Stimulated activated CD4-positive, alpha-beta T cell treated with anti-CD3 and anti-CD28 coated beads, TNF-alpha, amount 100 ng/mL, for 24 hours (primary cell): ENCODE data around the gene THRA.

Source experiments
- DNase-seq, 3 experiments: peaks; one replicate each; pipeline ENCODE4 v3.0.0-alpha.2; 2020; ENCODE audit warnings: low read depth in 3 of 3

Gene THRA

GRCh38 chr17:40064971-40065768, 2.4 kb downstream of the THRA start:
- DNase-seq, result no peak

- no peak for DNase-seq
These were observed 3.2 kb downstream of the THRA start for GRCh38 chr17:40065769-40066510.

- no peak for DNase-seq
These were observed 4.9 kb downstream of the THRA start for GRCh38 chr17:40067710-40068109.

GRCh38 chr17:40068129-40068581, 5.4 kb downstream of the THRA start:
- no peak for DNase-seq

GRCh38 chr17:40068584-40068916, 5.8 kb downstream of the THRA start:
- no peak for DNase-seq

DNA sequence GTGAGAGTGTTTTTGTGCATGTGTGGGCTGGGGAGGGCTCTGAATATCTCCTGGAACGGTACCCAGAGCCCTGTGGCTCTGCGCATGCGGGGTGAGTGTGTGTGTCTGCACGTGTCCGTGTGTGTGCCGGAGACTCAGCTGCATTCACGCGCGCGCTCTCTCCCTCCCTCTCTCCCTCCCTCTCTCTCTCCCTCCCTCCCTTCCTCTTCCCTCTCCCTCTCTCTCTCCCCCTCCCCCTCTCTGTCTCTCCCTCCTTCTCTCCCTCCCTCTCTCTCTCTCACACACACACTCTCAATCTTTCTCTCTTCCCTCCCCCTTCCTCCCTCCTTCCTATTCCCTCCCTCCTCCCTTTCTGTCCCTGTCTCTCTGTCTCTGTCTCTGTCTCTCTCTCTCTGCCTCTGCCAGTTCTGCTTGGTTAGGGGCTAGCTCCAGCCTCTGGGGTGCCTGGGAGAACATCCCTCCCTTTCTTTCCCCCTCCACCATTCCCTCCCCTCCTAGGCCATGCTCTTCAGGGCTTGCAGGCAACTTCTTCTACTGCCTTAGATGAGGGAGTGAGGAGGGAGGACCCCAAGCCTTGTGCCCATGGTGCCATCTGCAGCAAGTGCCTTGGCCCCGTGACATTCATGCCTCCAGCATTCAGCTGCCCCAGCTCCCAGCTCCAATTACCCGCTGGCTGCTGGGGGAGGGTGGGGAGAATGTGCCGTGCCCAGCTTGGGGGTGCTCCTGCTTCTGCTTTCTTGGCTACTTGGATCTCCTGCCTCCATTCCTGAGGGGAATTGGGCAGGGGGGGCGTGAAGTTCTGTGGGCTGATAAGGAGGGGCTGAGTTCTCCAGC, 6.4 kb downstream of the THRA start:
- DNase-seq, result peak; percentile 68 to 81 (median 73)

GRCh38 chr17:40069751-40070708, 7.3 kb downstream of the THRA start:
- DNase-seq, result no peak

DNA sequence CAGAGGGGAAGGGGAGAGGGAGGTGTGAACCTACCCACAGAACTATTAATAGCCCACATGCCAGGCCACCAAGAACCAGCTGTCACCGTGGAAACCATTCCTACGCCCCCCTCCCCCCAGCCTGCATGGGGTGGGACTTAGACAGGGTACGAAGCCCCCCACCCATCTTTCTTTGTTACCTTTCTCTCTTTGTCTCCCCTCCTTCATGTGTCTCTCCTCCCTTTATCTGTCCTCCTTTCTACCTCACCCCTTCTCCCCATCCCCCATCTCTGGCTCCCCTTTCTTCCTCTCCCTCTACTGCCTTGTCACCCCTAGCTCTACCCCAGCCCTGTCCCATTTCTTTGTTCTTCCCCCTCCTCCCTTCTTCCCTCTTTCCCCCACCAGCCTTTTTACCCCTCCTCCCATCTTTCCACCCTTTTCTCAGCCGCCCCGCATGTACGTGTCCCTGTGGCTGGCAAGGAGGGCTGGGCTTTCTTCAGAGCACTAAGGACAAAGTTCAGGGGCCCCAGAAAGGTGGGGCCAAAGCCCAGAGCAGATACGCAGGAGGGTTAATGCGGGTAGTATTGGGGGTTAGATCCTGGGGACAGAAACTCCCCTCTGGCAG, 8.0 kb downstream of the THRA start:
- no peak for DNase-seq

- DNase-seq, result no peak
These were observed 8.7 kb downstream of the THRA start for GRCh38 chr17:40071313-40072039.

GRCh38 chr17:40072040-40072734, 9.4 kb downstream of the THRA start:
- DNase-seq, result no peak

DNA sequence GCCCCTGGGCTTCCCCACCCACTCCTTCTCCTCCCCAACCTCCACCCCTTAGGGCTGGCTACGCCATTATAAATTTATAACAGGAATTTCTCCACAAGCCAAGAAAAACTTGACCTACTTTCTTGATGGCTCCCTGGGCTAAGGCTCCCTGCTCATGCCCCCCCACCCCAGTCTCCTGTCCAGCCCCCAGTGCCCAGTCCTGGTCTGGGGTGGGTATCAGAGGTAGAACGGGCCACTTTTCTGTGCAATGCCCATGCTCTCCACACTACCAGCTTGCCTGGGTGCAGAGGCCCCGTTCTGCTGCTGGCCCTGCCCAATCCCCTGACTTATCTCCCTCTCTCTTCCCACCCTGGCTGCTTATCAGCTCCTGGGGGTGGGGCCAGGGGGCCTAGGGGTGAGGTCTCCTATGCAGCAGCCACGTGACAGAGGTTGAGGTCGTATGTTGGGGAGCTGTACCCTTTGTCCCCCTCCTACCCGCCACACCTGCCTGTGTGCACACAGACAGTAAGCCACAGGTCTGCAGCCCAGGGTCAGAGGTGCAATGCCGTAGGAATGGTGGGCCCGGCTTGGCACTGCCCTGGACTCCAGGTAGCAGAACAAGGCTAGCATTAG, 10.1 kb downstream of the THRA start:
- no peak for DNase-seq

DNA sequence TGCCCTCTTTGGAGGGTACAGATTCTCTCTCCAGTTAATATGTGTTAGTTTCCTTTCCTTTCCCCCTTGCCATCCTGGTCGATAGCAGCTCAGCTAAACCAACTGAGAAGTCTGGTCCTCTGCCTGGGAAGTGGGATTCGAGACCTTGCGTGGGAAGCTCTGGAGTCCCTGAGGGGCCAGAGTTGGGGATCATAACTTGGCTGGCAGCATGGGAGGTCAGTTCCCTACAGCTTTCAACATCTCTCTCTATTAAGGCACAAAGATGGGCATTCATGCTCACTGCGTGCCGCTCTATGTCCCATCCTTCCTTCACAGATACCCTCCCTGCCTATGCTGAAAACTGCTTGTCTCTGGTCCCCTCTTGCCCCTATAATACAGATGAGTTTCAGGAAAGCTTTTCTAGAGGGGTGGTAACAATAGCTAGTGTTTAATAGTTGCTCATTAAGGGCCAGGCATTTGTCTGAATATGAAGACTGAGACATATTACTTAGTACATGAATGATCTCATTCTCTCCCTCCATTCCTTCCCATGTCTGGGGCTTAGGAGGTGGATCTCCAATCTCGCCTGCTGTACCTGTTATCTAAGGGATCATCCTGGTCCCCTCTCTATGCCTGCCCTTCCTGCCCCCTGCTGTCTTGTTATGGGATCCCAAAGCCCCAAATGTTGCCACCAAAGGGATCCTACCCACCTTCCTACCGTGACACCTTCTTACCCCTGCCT, 10.8 kb downstream of the THRA start:
- DNase-seq, result no peak

DNA sequence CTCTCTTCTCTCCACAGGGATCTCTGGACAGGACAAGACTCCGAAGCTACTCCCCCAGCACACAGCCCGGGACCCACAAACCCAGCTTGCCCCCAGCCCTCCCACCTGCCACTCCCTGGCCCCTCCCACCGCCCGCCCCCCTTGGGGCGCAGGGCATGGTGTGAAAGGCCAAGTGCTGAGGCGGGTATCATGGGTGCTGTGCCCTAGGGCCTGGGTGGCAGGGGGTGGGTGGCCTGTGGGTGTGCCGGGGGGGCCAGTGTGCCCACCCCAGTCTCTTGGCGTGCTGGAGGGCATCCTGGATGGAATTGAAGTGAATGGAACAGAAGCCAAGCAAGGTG, 11.4 kb downstream of the THRA start:
- DNase-seq, result no peak

DNA sequence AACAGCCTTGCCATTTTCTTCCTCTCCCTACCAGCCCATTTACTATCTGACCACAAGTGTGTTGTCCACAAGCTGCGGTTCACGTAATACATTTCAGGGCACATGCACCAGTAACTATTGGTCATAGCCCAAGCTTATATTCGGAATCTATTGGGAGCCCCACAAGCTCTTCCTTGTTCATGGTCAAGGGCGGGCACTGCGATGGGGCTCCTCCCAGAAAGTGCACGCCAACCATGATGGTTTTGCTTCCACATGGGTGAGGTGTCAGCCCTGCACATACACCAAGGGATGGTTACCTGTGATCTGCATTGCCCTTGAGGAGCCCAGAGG, 12.1 kb downstream of the THRA start:
- no peak for DNase-seq

DNA sequence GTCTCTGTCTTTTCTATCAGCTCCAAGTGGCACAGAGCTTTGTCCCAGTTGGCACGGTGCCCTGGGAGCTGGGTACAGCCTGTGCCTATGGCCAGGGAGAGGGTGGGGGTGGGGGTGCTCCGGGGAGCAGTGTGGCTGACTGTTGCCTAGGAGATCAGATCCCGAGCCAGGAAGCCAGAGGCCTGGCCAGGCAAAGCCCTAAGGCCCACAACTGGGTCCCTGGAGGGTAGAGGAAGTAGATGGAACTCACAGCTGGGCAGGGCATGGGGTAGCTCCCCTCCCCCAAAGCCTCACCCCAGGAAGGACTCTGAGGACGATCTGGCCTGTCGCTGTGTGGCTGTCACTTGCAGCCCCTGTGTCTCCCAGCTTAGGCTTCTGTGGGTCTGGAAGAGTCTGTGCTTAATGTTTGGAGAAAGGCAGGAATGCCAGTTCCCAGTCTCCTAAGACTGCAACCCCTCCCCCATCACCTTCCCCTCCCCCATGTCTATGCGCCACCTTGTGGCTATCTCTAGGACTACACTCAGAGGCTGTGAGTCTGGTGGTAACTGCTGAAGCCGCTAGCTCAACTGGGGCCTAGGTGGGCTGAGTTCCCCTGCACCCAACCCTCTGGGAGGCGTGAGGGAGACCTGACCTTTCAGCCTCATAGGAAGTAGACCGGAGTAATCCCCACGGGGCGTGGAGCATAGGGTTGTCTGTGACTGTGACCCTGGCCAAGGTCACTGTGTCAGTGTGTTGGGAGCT, 12.6 kb downstream of the THRA start:
- DNase-seq, result peak; percentile 57 to 63 (median 61)

DNA sequence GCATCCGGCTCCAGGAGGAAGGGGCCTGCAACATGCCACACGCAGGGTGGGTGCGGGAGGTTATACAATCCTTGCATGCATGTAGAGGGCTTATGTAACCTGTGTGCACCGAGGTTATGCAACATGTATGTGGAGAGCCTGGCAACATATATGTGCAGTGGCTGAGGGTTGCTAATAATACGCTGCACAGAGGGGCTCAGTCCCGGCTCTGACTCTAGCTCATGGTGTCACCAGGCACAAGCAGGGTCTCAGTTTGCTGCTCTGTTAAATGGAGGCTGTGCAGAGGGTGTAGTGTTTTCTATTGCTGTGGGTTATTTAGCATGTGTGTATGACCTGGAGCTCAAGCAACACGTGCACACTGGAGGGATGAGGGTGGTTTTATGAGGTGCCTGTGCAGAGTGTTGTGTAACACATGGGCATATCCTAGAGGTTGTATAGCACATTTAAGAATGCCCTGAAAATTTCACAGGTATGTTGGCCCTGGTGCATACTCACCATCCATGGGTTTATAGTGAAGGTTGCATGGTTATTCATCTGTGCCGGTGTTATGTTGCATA, 13.3 kb downstream of the THRA start:
- DNase-seq, result no peak

DNA sequence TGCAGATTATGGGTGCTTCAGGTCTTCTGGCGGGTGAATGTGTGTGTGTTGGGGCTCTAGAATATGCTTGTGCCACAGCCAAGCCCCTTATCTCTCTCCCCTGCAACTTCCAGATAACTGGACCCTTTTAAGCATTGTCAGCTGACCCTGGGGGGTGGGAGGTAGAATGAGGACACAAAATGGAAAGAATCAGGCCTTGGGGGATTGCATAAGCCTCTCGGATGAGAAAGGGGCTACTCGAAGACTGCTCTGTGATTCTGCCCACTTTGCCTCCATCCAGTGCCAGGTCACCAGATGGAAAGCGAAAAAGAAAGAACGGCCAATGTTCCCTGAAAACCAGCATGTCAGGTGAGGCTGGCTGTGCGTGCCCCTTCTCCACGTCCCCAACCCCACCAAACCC, 13.8 kb downstream of the THRA start:
- DNase-seq, result no peak

- no peak for DNase-seq
These were observed 16.8 kb downstream of the THRA start for GRCh38 chr17:40079545-40079944.
